ENCODE results near the gene LMOD1.
"Not testable (repeated sequence)": the region's sequence is repeated elsewhere in the genome, so short reads cannot be mapped to it uniquely, and the experiment has no call there.

Gene LMOD1

DNA sequence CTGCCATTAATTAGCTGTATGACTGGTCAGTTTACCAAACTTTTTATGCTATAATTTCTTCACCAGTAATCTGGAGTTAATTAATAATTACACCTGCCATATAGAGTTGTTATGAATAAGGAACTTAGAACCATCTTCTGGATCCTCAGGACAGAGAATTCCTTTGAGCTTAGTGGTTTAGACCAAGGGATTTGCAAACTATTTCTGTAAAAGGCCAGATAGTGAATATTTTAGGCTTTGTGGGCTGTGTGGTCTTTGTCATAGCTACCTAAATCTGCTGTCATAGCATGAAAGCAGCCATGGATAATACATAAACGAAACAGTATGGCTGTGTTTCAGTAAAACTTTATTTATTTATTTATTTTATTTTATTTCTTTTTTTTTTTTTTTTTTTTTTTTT lies 17.9 kb upstream of the LMOD1 start:
- peaks cover 6% of the 10 kb centered on the region; the same call in 1 of the 2 replicates for H4K20me1 ChIP-seq (ENCODE audit: insufficient read depth, low read length)
- no peak for ATAC-seq (ENCODE audit: insufficient read depth, low read depth)

DNA sequence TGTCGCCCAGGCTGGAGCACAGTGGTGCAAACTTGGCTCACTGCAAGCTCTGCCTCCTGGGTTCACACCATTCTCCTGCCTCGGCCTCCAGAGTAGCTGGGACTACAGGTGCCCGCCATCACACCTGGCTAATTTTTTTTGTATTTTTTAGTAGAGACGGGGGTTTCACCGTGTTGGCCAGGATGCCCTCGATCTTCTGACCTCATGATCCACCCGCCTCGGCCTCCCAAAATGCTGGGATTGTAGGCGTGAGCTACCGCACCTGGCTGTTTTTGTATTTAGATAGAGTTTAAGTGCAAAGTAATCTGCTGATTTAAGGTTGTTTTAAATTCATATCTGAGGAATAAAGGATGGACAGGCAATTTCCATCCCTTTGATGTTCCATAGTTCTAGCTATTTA lies 16.0 kb upstream of the LMOD1 start:
- H4K20me1 ChIP-seq (ENCODE audit: insufficient read depth, low read length); H3K27ac ChIP-seq (ENCODE audit: low read length); ATAC-seq (ENCODE audit: insufficient read depth, low read depth); DNase-seq; H3K27me3 ChIP-seq (ENCODE audit: insufficient read depth, low read length, poor library complexity); H3K4me2 ChIP-seq (ENCODE audit: insufficient read depth, low read length); H3K4me1 ChIP-seq (ENCODE audit: insufficient read depth, low read length); H3K9me3 ChIP-seq (ENCODE audit: insufficient read depth, low read length, severe bottlenecking); H3K4me3 ChIP-seq (ENCODE audit: low read depth in 1 of 2, low read length in 2 of 2); H2AFZ ChIP-seq (ENCODE audit: low read depth, low read length); H3K9ac ChIP-seq (ENCODE audit: low read depth, low read length): not testable (repeated sequence)
- peaks cover 78% of the 10 kb centered on the region for H3K36me3 ChIP-seq (ENCODE audit: insufficient read depth, low read length)
- peaks cover 18% of the 10 kb centered on the region for H3K79me2 ChIP-seq (ENCODE audit: insufficient read depth, low read length)

More for the DNA sequence above, 17.9 kb upstream of the LMOD1 start:
- no peak for TF ChIP-seq EZH2 (IDR thresholded peaks at IDR 0.05; ENCODE audit: borderline replicate concordance, low read depth, low read length, severe bottlenecking)
- TF ChIP-seq, protein P1, sequence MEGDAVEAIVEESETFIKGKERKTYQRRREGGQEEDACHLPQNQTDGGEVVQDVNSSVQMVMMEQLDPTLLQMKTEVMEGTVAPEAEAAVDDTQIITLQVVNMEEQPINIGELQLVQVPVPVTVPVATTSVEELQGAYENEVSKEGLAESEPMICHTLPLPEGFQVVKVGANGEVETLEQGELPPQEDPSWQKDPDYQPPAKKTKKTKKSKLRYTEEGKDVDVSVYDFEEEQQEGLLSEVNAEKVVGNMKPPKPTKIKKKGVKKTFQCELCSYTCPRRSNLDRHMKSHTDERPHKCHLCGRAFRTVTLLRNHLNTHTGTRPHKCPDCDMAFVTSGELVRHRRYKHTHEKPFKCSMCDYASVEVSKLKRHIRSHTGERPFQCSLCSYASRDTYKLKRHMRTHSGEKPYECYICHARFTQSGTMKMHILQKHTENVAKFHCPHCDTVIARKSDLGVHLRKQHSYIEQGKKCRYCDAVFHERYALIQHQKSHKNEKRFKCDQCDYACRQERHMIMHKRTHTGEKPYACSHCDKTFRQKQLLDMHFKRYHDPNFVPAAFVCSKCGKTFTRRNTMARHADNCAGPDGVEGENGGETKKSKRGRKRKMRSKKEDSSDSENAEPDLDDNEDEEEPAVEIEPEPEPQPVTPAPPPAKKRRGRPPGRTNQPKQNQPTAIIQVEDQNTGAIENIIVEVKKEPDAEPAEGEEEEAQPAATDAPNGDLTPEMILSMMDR (IDR thresholded peaks at IDR 0.05; ENCODE audit: borderline replicate concordance, extremely low read depth, low read length, poor library complexity, severe bottlenecking) = no peak
- Histone ChIP-seq H3K27me3 (ENCODE audit: insufficient read depth, low read length, poor library complexity) (no peaks in the 10 kb centered on the region), H3K4me3 (ENCODE audit: low read depth in 1 of 2, low read length in 2 of 2) (no peak overlapping the region), H3K4me1 (ENCODE audit: insufficient read depth, low read length) (no peaks in the 10 kb centered on the region), H3K27ac (ENCODE audit: low read length) (no peak overlapping the region), H3K9ac (ENCODE audit: low read depth, low read length) (no peak overlapping the region), H2AFZ (ENCODE audit: low read depth, low read length) (no peak overlapping the region), H3K36me3 (ENCODE audit: insufficient read depth, low read length) (peaks cover 80% of the 10 kb centered on the region), H3K4me2 (ENCODE audit: insufficient read depth, low read length) (no peak overlapping the region), H3K79me2 (ENCODE audit: insufficient read depth, low read length) (peaks cover 12% of the 10 kb centered on the region; the same call in 1 of the 2 replicates), H3K9me3 (ENCODE audit: insufficient read depth, low read length, severe bottlenecking) (no peaks in the 10 kb centered on the region)
- no peak for DNase-seq

DNA sequence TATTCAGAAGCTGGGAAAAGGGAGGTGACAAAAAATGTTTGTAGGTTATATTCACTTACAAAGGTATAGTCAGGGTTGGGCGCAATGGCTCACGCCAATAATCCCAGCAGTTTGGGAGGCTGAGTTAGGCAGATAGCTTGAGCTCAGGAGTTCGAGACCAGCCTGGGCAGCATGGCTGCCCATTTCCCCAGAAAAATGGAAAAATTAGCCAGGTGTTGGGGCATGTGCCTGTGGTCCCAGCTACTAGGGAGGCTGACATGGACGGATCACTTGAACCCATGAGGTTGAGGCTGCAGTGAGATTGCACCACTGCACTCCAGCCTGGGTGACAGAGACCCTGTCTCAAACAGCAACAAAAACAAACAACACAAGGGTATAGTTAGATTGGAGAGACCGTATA lies 12.0 kb upstream of the LMOD1 start:
- Histone ChIP-seq H2AFZ (ENCODE audit: low read depth, low read length) (no peak overlapping the region), H3K4me3 (ENCODE audit: low read depth in 1 of 2, low read length in 2 of 2) (no peak overlapping the region), H3K27ac (ENCODE audit: low read length) (no peak overlapping the region), H3K4me2 (ENCODE audit: insufficient read depth, low read length) (no peak overlapping the region), H4K20me1 (ENCODE audit: insufficient read depth, low read length) (peaks cover 6% of the 10 kb centered on the region; the same call in 1 of the 2 replicates), H3K9me3 (ENCODE audit: insufficient read depth, low read length, severe bottlenecking) (no peaks in the 10 kb centered on the region), H3K79me2 (ENCODE audit: insufficient read depth, low read length) (peaks cover 46% of the 10 kb centered on the region), H3K36me3 (ENCODE audit: insufficient read depth, low read length) (peaks cover 52% of the 10 kb centered on the region), H3K9ac (ENCODE audit: low read depth, low read length) (no peak overlapping the region), H3K4me1 (ENCODE audit: insufficient read depth, low read length) (peaks cover 24% of the 10 kb centered on the region), H3K27me3 (ENCODE audit: insufficient read depth, low read length, poor library complexity) (no peaks in the 10 kb centered on the region)
- ATAC-seq (ENCODE audit: insufficient read depth, low read depth) = no peak
- TF ChIP-seq, protein P1 (IDR thresholded peaks at IDR 0.05; ENCODE audit: borderline replicate concordance, extremely low read depth, low read length, poor library complexity, severe bottlenecking) = no peak
- TF ChIP-seq EZH2 (IDR thresholded peaks at IDR 0.05; ENCODE audit: borderline replicate concordance, low read depth, low read length, severe bottlenecking) = no peak
- no peak for DNase-seq

DNA sequence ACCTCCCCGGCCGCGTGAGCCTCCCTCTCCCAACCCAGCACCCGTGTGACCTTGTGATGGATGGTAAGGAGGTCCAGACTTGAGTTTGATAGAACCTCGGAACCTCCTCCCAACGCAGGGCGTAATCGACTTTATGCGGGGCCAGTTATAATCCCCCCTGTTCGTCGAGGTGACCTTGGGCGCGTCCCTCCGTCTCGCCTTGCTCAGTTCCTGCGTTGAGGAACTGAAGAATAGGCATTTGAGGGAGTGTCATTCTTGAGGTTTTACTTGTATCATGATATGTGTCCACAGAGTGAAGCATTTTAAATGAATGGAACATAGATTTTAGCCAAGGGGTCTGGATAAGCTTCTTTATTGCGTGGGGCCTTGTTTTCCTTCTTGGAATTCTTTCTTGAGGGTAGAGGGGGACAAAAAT lies 9.4 kb upstream of the LMOD1 start:
- Histone ChIP-seq H4K20me1 (ENCODE audit: insufficient read depth, low read length) (peaks cover 3% of the 10 kb centered on the region; the same call in 1 of the 2 replicates), H3K9me3 (ENCODE audit: insufficient read depth, low read length, severe bottlenecking) (no peaks in the 10 kb centered on the region), H3K27me3 (ENCODE audit: insufficient read depth, low read length, poor library complexity) (no peaks in the 10 kb centered on the region), H3K4me1 (ENCODE audit: insufficient read depth, low read length) (peaks cover 24% of the 10 kb centered on the region), H3K4me2 (ENCODE audit: insufficient read depth, low read length) (peak overlapping the region; percentile 75), H3K27ac (ENCODE audit: low read length) (peak overlapping the region; percentile 87), H3K9ac (ENCODE audit: low read depth, low read length) (peak overlapping the region; percentile 86), H3K79me2 (ENCODE audit: insufficient read depth, low read length) (peaks cover 38% of the 10 kb centered on the region), H3K4me3 (ENCODE audit: low read depth in 1 of 2, low read length in 2 of 2) (peak overlapping the region; percentile 66 to 94), H2AFZ (ENCODE audit: low read depth, low read length) (peak overlapping the region; percentile 98), H3K36me3 (ENCODE audit: insufficient read depth, low read length) (peaks cover 28% of the 10 kb centered on the region)
- TF ChIP-seq EZH2 (IDR thresholded peaks at IDR 0.05; ENCODE audit: borderline replicate concordance, low read depth, low read length, severe bottlenecking) = no peak
- TF ChIP-seq, protein P1 (IDR thresholded peaks at IDR 0.05; ENCODE audit: borderline replicate concordance, extremely low read depth, low read length, poor library complexity, severe bottlenecking) = no peak
- DNase-seq = no peak
- peak; percentile 58 for ATAC-seq (ENCODE audit: insufficient read depth, low read depth)

Measured in DND-41 (cell line).